Endothelial cell of umbilical vein (primary cell): ENCODE measurements around the gene NUMA1.

Experiments
- CTCF ChIP-seq, 2 donors: IDR thresholded peaks; 1 replicate in 1 of 2; 2 replicates in 1 of 2; pipeline ENCODE4 v1.5.1; 2011; ENCODE audit warnings: low read length in 2 of 2, mild to moderate bottlenecking in 2 of 2, moderate library complexity in 2 of 2, control low read depth in 1 of 2, inconsistent platforms in 1 of 2, low read depth in 1 of 2; ENCODE audit not compliant: insufficient read depth in 1 of 2; ENCODE audit errors: extremely low read depth in 1 of 2
- EZH2 ChIP-seq: IDR thresholded peaks from 2 replicates; pipeline ENCODE4 v1.6.1; 2012; ENCODE audit warnings: borderline replicate concordance, low read depth, mild to moderate bottlenecking, moderate library complexity, low read length, inconsistent platforms; ENCODE audit not compliant: severe bottlenecking
- GATA2 ChIP-seq: IDR thresholded peaks from 2 replicates; pipeline ENCODE4 v1.7.0; 2011; ENCODE audit warnings: low read depth, mild to moderate bottlenecking, moderate library complexity, mixed read lengths, low read length; ENCODE audit not compliant: insufficient read length, insufficient read depth
- JUN ChIP-seq: IDR thresholded peaks from 2 replicates; pipeline ENCODE4 v1.6.1; 2011; ENCODE audit warnings: borderline replicate concordance, low read depth; ENCODE audit not compliant: insufficient read length, insufficient read depth
- MAX ChIP-seq: IDR thresholded peaks from 2 replicates; pipeline ENCODE4 v1.6.1; 2011; ENCODE audit not compliant: insufficient read depth, insufficient read length
- POLR2A ChIP-seq: IDR thresholded peaks from 2 replicates; pipeline ENCODE4 v1.6.1; 2012; ENCODE audit warnings: low read depth, mild to moderate bottlenecking, control low read depth, low read length
- POLR2AphosphoS5 ChIP-seq: IDR thresholded peaks from 2 replicates; pipeline ENCODE4 v1.6.1; 2012; ENCODE audit warnings: low read depth, mild to moderate bottlenecking, control low read depth, low read length, moderate library complexity; ENCODE audit not compliant: insufficient read depth

GRCh38 chr11:71994786-71995185 is 85.6 kb downstream of the NUMA1 start:
- TF ChIP-seq GATA2 = no peak
- TF ChIP-seq JUN = no peak
- TF ChIP-seq EZH2 = no peak
- no peak for TF ChIP-seq POLR2AphosphoS5
- no peak for TF ChIP-seq CTCF (IDR thresholded peaks at IDR 0.05; ENCODE audit: extremely low read depth in 1 of 2, insufficient read depth in 1 of 2, low read depth in 1 of 2, low read length in 2 of 2)
- no peak for TF ChIP-seq POLR2A
- TF ChIP-seq MAX = no peak
